ENCODE results near the gene CBL.

GRCh38 chr11:119223856-119224255, 17.7 kb downstream of the CBL start:
- TF ChIP-seq CTCF (IDR thresholded peaks at IDR 0.05) (no peak), USF2 (CRISPR knock-in tag; IDR thresholded peaks at IDR 0.05) (no peak), NFE2L1 (CRISPR knock-in tag; IDR thresholded peaks at IDR 0.05) (no peak), NFYB (CRISPR knock-in tag; conservative IDR thresholded peaks at IDR 0.05; ENCODE audit: low read depth) (no peak), SP1 (CRISPR knock-in tag; conservative IDR thresholded peaks at IDR 0.05) (no peak)
